Hindlimb muscle (tissue), 1 donor: ENCODE results near the gene PLA2G12A. TPM values are rescaled to one million over a fixed set of nuclear protein-coding genes. Genes with fewer than 3 reads are reported as not detected.

Source experiments
- DNase-seq: peaks from one replicate; pipeline ENCODE4 v3.0.0-alpha.2; 2013
- polyA plus RNA-seq: library from polyadenylated mRNA; unstranded; fragments of 120-200 nt; gene quantifications from one replicate; pipeline ENCODE4 v1.2.1, GENCODE V29; 2013; ENCODE audit not compliant: insufficient read length

Gene PLA2G12A
- 14.8 TPM for polyA plus RNA-seq

- peak; percentile 78 for DNase-seq
Observed at GRCh38 chr4:109729718-109730618, at the start of gene PLA2G12A. PLA2G12A (minus strand) TSS chr4:109730070; CDS start chr4:109729809, 261 bp downstream.

DNA sequence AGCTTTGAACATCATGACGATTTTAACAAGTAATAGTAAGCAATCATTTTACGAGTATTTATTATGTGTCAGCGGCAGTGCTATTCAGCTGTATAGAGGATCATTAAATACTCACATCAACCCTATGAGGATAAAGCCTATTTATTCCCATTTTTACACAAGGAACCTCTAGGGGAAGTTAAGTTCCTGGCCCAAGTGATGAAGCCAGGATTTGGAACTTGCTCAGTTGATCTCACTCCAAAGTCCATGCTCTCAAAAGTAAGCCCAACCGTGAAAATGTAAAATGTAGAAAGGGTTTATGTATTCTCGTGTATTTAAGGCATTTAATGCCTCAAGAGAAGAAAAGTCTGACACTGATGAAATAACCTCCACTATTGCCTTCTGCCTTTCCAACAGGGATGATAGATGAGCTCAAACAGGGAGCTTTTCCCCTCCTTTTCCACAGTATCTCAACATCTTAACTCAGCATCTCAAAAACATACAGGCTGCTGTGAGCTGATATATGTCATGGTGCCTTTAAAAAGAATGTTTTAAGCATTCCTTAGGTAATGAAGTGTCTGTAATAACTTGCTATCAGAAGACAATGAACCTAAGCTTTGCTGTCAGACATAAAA is 35.0 kb upstream of the PLA2G12A start:
- peak; percentile 22 for DNase-seq

GRCh38 chr4:109764376-109764775 is 34.5 kb upstream of the PLA2G12A start:
- DNase-seq, result peak; percentile 22

DNA sequence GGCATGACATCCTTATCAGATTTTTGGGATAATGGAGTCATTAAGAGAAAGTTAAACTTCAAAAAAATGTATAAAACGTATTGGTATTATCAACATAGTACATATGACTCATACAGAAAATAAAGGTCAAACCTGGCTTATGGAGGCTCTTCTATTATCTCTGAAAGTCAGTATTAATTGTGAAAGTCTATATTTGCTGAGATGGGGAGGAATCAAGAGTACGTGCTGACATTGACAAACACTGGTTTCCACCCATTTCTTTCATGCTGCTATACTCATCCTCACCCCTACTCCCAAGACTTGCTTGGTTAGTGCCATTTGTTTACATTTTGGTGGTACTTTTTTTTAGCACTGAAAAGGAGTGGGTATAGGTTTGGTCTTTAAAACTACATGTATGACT is 30.8 kb upstream of the PLA2G12A start:
- DNase-seq, result no peak

GRCh38 chr4:109755656-109756055 is 25.8 kb upstream of the PLA2G12A start:
- DNase-seq, result no peak

GRCh38 chr4:109754093-109754857 is 24.4 kb upstream of the PLA2G12A start:
- DNase-seq, result no peak

DNA sequence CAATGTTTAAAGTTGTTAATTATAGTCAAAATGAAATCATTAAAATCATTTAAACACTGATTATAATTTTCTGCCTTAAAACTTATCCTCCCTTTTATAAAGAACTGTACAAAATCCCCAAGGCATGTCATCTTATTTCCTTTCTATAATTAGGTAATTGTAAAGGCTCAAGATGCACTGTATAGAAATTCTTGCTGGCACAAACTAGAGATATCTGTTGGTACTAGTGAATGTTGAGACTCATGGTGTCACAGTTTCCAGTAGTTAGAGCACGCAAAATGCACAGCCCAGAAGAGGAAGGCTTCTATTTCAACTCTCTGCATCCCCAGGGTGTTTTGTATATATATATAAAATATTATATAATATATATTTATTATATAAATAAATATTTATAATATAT is 22.7 kb upstream of the PLA2G12A start:
- no peak for DNase-seq

- no peak for DNase-seq
Observed at GRCh38 chr4:109751852-109752251, 22.0 kb upstream of the PLA2G12A start.

DNA sequence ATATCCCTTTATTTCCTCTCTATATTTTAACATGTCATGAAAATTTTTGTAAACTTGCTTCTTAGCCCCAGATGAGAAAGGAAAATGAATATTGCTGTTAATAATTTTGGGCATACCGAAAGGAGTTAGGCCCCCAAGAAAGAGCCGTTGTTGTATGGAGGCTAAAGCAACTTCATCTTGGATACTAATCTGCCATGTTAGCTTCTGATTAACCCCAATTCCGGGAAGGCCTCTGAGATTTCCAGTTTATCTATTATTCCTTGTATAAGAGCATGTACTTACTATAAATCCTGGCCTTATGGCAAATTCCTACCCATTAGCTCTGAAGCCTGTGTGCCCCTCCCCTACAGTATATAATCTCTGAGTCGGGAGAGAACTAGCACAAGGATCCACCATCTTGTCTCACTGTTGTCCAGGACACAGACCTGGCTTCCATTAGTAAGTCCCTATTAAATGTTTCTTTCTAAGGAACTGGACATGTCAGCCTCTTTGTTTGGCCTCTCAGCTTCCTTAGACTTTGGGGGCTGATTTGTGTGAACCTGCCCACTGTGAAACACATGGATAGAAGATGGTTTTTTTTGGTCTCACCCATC is 20.9 kb upstream of the PLA2G12A start:
- DNase-seq, result no peak

DNA sequence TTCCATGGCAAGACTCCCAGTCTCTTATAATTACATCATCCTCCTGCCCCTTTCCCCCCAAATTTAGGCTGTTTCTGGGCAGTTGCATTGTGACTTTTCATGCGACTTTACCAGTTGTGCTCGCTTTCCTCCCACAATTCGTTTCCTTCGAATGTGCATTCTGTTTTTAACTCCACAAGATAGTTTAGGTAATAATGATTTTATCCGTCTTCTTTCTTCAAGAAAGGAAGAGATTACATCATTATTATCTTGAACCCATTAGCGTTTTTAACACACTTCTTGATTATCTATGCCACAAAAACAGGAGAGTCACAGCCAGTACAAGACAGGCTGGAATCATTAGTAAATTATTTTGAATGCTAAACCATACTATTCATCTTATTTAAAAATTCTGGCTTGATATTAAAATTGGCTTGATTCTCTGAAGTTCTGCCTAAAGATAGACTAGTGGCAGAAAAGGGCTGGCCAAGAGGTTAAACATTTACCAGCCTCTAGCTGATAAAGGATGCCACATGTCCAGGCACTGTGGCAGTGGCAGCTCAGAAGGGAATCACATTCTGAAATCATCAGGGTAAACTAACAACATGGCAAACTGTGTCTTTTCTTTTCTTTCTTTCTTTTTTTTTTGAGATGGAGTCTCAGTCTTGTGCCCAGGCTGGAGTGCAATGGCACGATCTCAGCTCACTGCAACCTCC is 19.7 kb upstream of the PLA2G12A start:
- no peak for DNase-seq

GRCh38 chr4:109748114-109748513 is 18.2 kb upstream of the PLA2G12A start:
- no peak for DNase-seq

GRCh38 chr4:109746728-109747127 is 16.9 kb upstream of the PLA2G12A start:
- DNase-seq, result no peak

GRCh38 chr4:109745830-109746229 is 16.0 kb upstream of the PLA2G12A start:
- DNase-seq, result no peak

- no peak for DNase-seq
Observed at GRCh38 chr4:109739547-109739946, 9.7 kb upstream of the PLA2G12A start.

GRCh38 chr4:109738104-109738872 is 8.4 kb upstream of the PLA2G12A start:
- DNase-seq, result no peak

- no peak for DNase-seq
Observed at GRCh38 chr4:109735566-109736365, 5.9 kb upstream of the PLA2G12A start.

GRCh38 chr4:109733728-109734127 is 3.9 kb upstream of the PLA2G12A start:
- no peak for DNase-seq

GRCh38 chr4:109730619-109731545 is 1.0 kb upstream of the PLA2G12A start:
- DNase-seq, result no peak

DNA sequence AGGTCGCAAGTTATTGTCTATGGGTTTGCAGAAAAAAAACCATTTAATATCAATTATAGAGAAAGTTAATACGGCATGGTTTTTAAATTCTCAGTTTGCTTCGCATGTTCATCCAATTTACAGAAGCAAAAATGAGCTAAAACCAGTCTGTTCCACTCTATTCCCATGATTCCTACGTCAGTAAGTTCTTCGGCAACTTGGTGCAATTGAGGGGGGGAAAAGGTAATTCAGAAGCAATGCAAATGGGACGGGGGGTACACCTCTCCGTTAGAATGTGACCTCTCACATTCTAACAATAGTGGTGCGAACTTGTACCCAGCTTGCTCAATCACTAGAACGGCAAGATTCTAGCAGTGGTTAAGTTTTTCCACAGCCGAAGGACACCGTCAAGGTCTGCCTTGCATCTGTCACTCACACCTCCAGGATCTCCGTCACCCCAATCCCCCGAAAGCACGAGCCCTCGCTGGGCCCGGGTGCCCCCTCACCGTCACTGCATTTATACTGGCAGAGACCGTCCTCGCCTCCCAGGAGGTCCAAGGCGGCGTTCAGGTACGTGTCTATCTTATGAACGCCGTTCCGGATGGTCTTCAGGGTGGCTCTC is 653 bp downstream of the PLA2G12A start:
- no peak for DNase-seq
